Measurements from ENCODE around the gene TMC1.

Gene TMC1

GRCh38 chr9:72786948-72787347 lies 265.5 kb downstream of the TMC1 start:
- H3K4me3 ChIP-seq (ENCODE audit: low read length), result no peak overlapping the region
- no peak for TF ChIP-seq CTCF (IDR thresholded peaks at IDR 0.05; ENCODE audit: insufficient read depth, low read depth, low read length, missing control alignments)
- DNase-seq (ENCODE audit: low read depth), result no peak

- no peak for DNase-seq (ENCODE audit: low read depth)
- H3K4me3 ChIP-seq (ENCODE audit: low read length), result no peak overlapping the region
- TF ChIP-seq CTCF (IDR thresholded peaks at IDR 0.05; ENCODE audit: insufficient read depth, low read depth, low read length, missing control alignments), result no peak
These were observed 267.7 kb downstream of the TMC1 start for GRCh38 chr9:72788966-72789735.

GRCh38 chr9:72789885-72790284 lies 268.5 kb downstream of the TMC1 start:
- no peak for TF ChIP-seq CTCF (IDR thresholded peaks at IDR 0.05; ENCODE audit: insufficient read depth, low read depth, low read length, missing control alignments)
- no peak overlapping the region for H3K4me3 ChIP-seq (ENCODE audit: low read length)
- no peak for DNase-seq (ENCODE audit: low read depth)

- DNase-seq (ENCODE audit: low read depth), result no peak
- no peak for TF ChIP-seq CTCF (IDR thresholded peaks at IDR 0.05; ENCODE audit: insufficient read depth, low read depth, low read length, missing control alignments)
- H3K4me3 ChIP-seq (ENCODE audit: low read length), result no peak overlapping the region
These were observed 269.6 kb downstream of the TMC1 start for GRCh38 chr9:72790989-72791388.

- DNase-seq (ENCODE audit: low read depth), result no peak
- TF ChIP-seq CTCF (IDR thresholded peaks at IDR 0.05; ENCODE audit: insufficient read depth, low read depth, low read length, missing control alignments), result no peak
- no peak overlapping the region for H3K4me3 ChIP-seq (ENCODE audit: low read length)
These were observed 270.0 kb downstream of the TMC1 start for GRCh38 chr9:72791436-72791835.

- TF ChIP-seq CTCF (IDR thresholded peaks at IDR 0.05; ENCODE audit: insufficient read depth, low read depth, low read length, missing control alignments), result no peak
- H3K4me3 ChIP-seq (ENCODE audit: low read length), result no peak overlapping the region
- DNase-seq (ENCODE audit: low read depth), result peak; percentile 16
These were observed 273.5 kb downstream of the TMC1 start for GRCh38 chr9:72794946-72795345.

Data from epithelial cell of esophagus (primary cell).